Activated effector memory CD4-positive, alpha-beta T cell treated with Interleukin-2 at 50 U/mL for 16 hours (primary cell): ENCODE measurements around the gene CIB1.
"Not testable (repeated sequence)": the region's sequence is repeated elsewhere in the genome, so short reads cannot be mapped to it uniquely, and the experiment has no call there.

Source experiments
- DNase-seq: peaks from one replicate; pipeline ENCODE4 v3.0.0-alpha.2; 2020

The CIB1 gene

DNA sequence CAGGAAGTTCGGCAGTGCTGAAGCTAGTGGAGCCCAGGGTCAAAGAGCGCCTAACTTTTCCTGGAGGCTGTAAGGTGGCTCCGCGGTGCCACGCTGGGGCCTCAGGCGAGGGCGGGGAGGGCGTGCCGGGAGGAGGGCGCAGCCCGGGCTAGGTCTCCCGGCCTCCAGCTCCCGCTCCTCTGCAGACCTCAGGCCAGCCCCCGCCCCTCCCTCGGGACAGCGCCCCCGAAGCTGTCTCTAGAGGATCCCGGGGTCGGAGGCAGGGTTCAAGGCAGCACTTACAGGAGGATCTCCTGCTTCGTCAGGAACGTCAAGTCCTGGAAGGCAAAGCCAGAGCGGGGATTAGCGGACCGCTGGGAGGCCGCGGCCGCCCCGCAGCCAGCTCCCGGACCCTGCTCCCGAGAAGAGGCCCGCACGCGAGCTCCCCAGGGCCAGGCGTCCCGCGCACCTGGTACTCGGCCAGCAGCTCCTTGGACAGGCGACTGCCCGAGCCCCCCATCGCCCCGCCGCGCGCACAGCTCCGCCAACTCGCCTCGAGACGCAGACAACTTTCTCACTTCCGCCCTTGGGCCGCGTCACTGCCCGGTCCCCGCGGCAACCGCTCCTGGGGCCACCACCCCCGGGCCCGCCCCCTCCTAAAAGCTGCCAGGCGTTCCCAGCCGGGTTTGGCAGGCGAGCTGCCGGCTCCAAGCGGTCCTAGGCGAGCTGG is at the start of gene CIB1:
Gene CIB1, minus strand, starts transcription at position 555 of the 709 bp plus-strand sequence. Its CDS starts 56 bp downstream, at position 499.
- peak; percentile 95 for DNase-seq

- DNase-seq, result not testable (repeated sequence)
Observed at GRCh38 chr15:90281637-90282036, 47.9 kb upstream of the CIB1 start.

GRCh38 chr15:90280743-90281142 is 47.0 kb upstream of the CIB1 start:
- DNase-seq, result not testable (repeated sequence)

GRCh38 chr15:90278467-90278866 is 44.7 kb upstream of the CIB1 start:
- not testable (repeated sequence) for DNase-seq

- DNase-seq, result no peak
Observed at GRCh38 chr15:90271459-90272166, 37.9 kb upstream of the CIB1 start.

DNA sequence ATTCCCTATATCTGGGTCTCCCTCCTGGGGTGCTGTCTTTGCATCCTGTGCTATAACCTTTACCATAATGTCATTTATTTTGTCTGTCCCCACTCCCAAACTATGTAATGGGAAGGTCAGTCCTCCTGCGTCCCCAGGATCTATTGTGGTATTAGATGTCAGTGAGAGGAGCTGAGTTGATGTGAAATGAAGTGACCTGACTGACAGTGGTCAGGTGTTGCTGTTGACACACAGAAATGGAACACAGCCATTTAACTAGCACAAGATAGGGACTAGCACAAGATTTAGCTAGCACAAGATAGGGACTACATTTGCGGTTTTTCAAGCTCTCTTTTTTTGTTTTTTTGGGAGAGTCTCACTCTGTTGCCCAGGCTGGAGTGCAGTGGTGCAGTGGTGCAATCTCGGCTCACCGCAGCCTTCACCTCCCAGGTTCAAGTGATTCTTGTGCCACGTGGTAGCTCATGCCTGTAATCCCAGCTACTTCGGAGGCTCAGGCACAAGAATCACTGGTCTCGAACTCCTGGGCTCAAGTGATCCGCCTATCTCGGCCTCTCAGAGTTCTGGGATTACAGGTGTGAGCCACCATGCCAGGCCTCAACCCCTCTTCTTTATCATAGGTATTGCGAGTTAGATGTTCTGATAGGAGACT is 36.9 kb upstream of the CIB1 start:
- DNase-seq, result no peak

DNA sequence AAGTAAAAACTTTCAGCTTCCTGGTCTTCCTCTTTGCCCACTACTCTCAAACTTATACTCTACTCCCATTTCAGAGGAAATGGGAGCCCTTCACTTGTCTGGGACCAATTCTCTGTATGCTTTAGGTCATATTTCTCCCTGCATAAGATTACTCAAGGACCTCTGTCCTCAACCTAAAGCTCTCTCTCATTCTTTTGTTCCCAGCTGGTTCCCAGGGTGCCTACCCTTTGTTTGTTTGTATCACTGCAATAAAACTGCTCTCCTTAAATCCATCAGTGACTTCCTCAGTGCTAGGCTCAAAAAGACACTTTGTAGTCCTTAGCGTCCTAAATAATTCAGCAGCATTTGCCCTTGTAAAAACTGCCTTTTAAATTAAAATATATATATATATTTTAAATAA is 34.7 kb upstream of the CIB1 start:
- DNase-seq, result no peak

GRCh38 chr15:90266485-90266884 is 32.7 kb upstream of the CIB1 start:
- no peak for DNase-seq

- DNase-seq, result no peak
Observed at GRCh38 chr15:90266061-90266431, 32.3 kb upstream of the CIB1 start.

GRCh38 chr15:90265271-90266060 is 31.7 kb upstream of the CIB1 start, which contains the start of gene NGRN:
Gene NGRN, plus strand, starts transcription at chr15:90265672. Its CDS starts 41 bp downstream, at chr15:90265713.
- DNase-seq, result peak; percentile 91

GRCh38 chr15:90264671-90265070 is 30.9 kb upstream of the CIB1 start:
- DNase-seq, result no peak

DNA sequence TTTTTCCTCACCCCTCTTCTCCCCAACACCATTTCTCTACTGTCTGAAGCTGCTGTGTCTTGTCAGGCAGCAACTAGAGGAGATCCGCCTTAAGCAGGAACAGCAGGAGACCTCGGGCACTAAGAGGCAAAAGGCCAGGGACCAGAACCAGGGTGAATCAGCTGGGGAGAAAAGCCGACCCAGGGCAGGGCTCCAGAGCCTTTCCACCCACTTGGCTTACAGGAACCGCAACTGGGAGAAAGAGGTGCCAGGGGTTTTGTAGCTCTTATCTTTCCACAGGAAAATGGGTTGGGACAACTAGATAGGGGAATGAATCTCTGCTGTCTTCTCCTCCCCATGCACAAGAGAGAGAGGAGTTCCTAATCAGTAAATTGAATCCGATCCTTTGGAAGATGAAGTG is 28.7 kb upstream of the CIB1 start:
- DNase-seq, result no peak

DNA sequence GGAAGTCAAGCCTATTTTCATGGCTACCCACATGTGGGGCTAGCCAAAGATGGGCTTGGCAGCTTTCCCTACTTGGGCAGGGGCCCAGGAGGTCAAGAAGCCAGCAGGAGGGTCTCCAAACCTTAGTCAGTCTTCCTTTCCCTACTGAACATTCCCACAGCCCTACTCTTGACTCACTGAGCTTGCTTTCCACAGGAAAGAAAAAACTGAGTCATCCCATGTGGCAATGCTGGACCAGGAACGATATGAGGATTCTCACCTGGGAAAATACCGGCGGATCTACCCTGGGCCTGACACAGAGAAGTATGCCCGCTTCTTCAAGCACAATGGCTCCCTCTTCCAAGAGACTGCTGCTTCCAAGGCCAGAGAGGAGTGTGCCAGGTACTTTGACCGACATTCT is 28.1 kb upstream of the CIB1 start:
- DNase-seq, result no peak

DNA sequence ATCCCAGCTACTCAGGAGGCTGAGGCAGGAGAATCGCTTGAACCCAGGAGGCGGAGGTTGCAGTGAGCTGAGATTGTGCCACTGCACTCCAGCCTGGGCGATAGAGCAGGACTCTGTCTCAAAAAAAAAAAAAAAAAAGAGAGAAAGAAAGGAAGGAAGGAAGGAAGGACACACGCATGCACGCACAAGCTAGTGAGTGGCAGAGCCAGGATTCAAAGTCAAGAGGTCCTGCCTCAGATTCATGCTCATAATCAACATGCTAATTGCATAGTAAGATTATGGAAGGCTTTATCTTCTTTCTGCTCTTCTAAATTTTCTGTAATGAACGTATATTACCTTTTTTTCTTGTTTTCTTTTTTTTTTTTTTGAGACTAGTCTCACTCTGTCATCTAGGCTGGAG is 27.0 kb upstream of the CIB1 start:
- not testable (repeated sequence) for DNase-seq

- DNase-seq, result no peak
Observed at GRCh38 chr15:90259524-90259923, 25.8 kb upstream of the CIB1 start.

DNA sequence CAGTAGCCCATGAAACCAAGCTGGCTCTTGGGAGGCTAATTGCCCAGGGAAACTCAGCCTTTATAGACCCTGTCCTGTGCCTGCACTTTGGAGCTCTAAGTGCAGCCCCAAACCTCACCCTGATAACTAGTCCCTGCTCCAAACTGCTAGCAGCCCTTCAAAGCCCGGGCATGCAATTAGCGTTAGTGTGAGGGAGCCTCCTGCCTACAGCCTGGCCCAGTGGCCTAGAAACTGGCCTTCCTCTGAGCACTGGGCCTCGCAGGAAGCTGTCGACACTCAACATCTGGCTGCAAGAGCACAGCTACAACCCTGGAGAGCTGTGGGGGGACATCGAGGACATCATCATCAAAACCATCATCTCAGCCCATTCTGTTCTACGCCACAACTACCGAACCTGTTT is 24.0 kb upstream of the CIB1 start:
- no peak for DNase-seq

DNA sequence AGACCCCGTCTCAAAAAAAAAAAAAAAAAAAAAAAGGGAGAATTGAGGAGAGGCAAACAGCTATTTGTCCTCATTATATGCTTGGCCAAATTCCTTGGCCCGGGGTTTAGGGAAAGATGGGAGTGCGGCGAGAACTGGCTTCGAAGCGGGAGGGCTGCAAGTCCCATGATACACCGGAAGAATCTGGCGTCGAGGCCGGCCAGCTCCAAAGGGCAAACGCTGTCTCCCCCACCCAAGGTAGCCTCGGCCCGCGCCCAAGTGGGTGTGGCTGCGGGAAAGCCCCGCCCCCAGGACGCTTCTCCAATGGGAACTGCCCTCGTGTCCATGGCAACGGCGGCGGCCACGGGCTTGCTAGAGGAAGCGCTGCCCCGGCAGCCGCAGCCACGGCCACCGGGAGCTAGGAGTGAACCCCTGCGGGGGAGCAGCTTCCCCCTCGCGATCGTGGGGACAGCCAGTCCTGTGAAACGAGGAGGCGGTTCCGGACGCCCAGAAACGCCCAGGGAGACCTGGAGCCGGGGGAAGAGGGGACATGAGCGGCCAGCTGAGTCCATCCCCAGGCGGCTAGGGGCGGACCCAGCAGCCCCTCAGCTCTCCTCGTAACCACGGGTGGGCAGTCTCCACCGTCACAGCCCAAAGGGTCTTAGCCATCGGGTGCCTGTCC is 15.6 kb upstream of the CIB1 start, which contains the start of gene TTLL13:
Gene TTLL13, plus strand, starts transcription at position 354 of the 661 bp plus-strand sequence. CDS start 1,075 bp downstream, outside the sequence.
- DNase-seq, result peak; percentile 46

DNA sequence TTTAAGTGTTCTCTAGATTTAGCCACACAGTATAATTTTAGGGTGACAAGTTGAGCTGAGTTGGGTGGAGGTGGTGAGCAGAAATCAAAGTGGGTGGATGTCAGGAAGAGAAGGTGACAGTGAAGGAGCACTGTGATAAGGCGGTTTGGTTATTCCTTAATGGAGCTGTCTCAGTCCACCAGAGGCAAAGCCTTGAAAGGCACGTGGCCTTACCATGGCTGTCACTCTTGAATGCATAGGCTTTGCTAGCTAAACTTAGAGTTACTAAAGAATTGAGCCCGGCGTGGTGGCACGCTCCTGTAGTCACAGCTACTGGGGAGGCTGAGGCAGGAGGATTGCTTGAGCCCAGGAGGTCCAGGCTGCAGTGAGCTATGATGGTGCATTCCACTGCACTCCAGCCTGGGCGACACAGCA is 15.1 kb upstream of the CIB1 start:
- no peak for DNase-seq

GRCh38 chr15:90243943-90244639 is 10.3 kb upstream of the CIB1 start:
- DNase-seq, result no peak

GRCh38 chr15:90241343-90242192 is 7.8 kb upstream of the CIB1 start:
- no peak for DNase-seq

DNA sequence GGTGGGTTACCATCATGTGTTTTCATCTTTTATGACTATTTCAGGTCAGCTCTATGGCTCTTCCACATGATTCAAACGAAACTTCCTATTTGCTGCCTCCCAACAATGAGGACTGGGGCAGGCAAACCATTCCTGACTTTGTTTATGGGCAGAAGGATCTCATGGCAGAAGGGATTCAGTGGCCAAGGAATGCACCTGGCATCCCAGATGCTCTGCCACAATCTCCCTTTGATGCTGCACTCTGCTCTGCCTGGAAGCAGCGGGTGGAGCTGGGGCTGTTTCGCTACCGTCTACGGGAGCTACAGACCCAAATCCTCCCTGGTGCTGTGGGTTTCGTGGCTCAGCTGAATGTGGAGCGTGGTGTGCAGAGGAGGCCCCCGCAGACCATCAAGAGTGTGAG is 7.1 kb upstream of the CIB1 start:
- no peak for DNase-seq
